ENCODE measurements around the gene GFRA1. TPM values are rescaled to one million over a fixed set of nuclear protein-coding genes. Genes with fewer than 3 reads are reported as not detected.

The GFRA1 gene
- total RNA-seq, 2 experiments from 2014 or later = not detected

GRCh38 chr10:116109481-116109880 is 163.5 kb downstream of the GFRA1 start:
- TF ChIP-seq CTCF (IDR thresholded peaks at IDR 0.05) = no peak
- ChIA-PET CTCF (no interaction called here), POLR2A (no interaction called here)
- DNase-seq (no peak), ATAC-seq (ENCODE audit: poor library complexity) (no peak)
- no peak overlapping the region for H3K27ac Mint-ChIP-seq
- no peaks in the 10 kb centered on the region for H3K9me3 Mint-ChIP-seq
- H3K36me3 ChIP-seq (ENCODE audit: insufficient read depth, low read length) = no peaks in the 10 kb centered on the region
- no peak overlapping the region for H3K4me3 Mint-ChIP-seq
- no peaks in the 10 kb centered on the region for H3K4me1 Mint-ChIP-seq (ENCODE audit: low read depth)
- no peaks in the 10 kb centered on the region for H3K27me3 Mint-ChIP-seq
- no peaks in the 10 kb centered on the region for H3K36me3 Mint-ChIP-seq (ENCODE audit: low read depth)
- peaks cover 0 to 21% of the 10 kb centered on the region in 2 experiments for H3K9me3 ChIP-seq (ENCODE audit: control insufficient read depth in 1 of 2, insufficient read depth in 1 of 2, low read length in 2 of 2)
- no peak overlapping the region for H3K4me3 ChIP-seq (ENCODE audit: low read length)
- no peaks in the 10 kb centered on the region for H3K27me3 ChIP-seq (ENCODE audit: control insufficient read depth in 1 of 2, insufficient read depth in 2 of 2, low read length in 2 of 2)
- no peak overlapping the region for H3K27ac ChIP-seq (ENCODE audit: low read depth in 1 of 2, low read length in 2 of 2)
- H3K4me1 ChIP-seq (ENCODE audit: insufficient read depth, low read length) = no peaks in the 10 kb centered on the region
- intact Hi-C loops (cut with DNase I, micrococcal nuclease) = no loop called here

DNA sequence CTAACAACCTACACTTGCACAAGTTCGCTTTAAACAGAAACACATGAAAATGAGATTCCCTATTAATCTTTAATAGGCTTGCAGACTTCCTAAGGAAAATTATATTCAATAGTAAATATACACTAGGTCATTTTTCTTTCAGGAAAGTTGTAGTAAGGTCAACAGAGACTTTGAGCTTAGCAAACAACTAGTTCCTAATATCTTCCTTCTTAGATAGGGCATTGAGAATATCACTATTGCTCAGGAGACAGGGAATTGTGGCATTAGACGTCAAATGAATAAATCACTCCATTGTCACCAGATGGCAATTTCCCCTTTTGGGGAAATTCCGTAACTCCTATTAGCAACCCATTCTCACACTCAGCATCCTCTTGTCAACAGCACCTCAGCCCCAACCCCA is 164.9 kb downstream of the GFRA1 start:
- peaks cover 0 to 17% of the 10 kb centered on the region in 2 experiments for H3K9me3 ChIP-seq (ENCODE audit: control insufficient read depth in 1 of 2, insufficient read depth in 1 of 2, low read length in 2 of 2)
- no peaks in the 10 kb centered on the region for H3K36me3 Mint-ChIP-seq (ENCODE audit: low read depth)
- ChIA-PET POLR2A (no interaction called here), CTCF (no interaction called here)
- no peak overlapping the region for H3K4me3 ChIP-seq (ENCODE audit: low read length)
- intact Hi-C loops (cut with DNase I, micrococcal nuclease) = no loop called here
- H3K4me1 ChIP-seq (ENCODE audit: insufficient read depth, low read length) = no peaks in the 10 kb centered on the region
- no peaks in the 10 kb centered on the region for H3K27me3 Mint-ChIP-seq
- no peak for TF ChIP-seq CTCF (IDR thresholded peaks at IDR 0.05)
- H3K27me3 ChIP-seq (ENCODE audit: control insufficient read depth in 1 of 2, insufficient read depth in 2 of 2, low read length in 2 of 2) = no peaks in the 10 kb centered on the region
- no peaks in the 10 kb centered on the region for H3K4me1 Mint-ChIP-seq (ENCODE audit: low read depth)
- H3K27ac ChIP-seq (ENCODE audit: low read depth in 1 of 2, low read length in 2 of 2) = no peak overlapping the region
- ATAC-seq (ENCODE audit: poor library complexity) (no peak), DNase-seq (no peak)
- H3K9me3 Mint-ChIP-seq = peaks cover 2% of the 10 kb centered on the region
- no peak overlapping the region for H3K4me3 Mint-ChIP-seq
- no peaks in the 10 kb centered on the region for H3K36me3 ChIP-seq (ENCODE audit: insufficient read depth, low read length)
- H3K27ac Mint-ChIP-seq = no peak overlapping the region

DNA sequence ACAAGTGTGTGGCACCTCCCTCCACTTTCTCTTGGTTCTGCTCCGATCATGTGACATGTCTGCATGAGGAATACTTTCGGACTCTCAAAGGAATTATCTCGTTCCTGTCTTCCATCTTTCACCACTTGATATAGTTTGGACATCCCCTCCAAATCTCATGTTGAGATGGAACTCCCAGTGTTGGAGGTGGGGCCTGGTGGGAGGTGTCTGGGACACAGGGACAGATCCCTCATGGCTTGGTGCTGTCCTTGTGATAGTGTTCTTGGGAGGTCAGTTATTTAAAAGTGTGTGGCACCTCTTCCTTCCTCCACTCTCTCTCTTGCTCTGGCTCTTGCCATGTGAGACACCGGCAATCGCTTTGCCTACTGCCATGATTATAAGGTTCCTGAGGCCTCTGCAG is 166.4 kb downstream of the GFRA1 start:
- H3K27ac ChIP-seq (ENCODE audit: low read depth in 1 of 2, low read length in 2 of 2) = no peak overlapping the region
- intact Hi-C loops (cut with DNase I, micrococcal nuclease) = no loop called here
- no peaks in the 10 kb centered on the region for H3K4me1 Mint-ChIP-seq (ENCODE audit: low read depth)
- H3K4me3 ChIP-seq (ENCODE audit: low read length) = no peak overlapping the region
- H3K4me1 ChIP-seq (ENCODE audit: insufficient read depth, low read length) = no peaks in the 10 kb centered on the region
- CTCF ChIA-PET = no interaction called here
- POLR2A ChIA-PET = no interaction called here
- H3K36me3 Mint-ChIP-seq (ENCODE audit: low read depth) = no peaks in the 10 kb centered on the region
- peaks cover 0 to 10% of the 10 kb centered on the region in 2 experiments for H3K9me3 ChIP-seq (ENCODE audit: control insufficient read depth in 1 of 2, insufficient read depth in 1 of 2, low read length in 2 of 2)
- no peak overlapping the region for H3K4me3 Mint-ChIP-seq
- H3K27me3 Mint-ChIP-seq = no peaks in the 10 kb centered on the region
- DNase-seq (no peak), ATAC-seq (ENCODE audit: poor library complexity) (no peak)
- no peak for TF ChIP-seq CTCF (IDR thresholded peaks at IDR 0.05)
- peaks cover 2% of the 10 kb centered on the region for H3K9me3 Mint-ChIP-seq
- no peaks in the 10 kb centered on the region for H3K27me3 ChIP-seq (ENCODE audit: control insufficient read depth in 1 of 2, insufficient read depth in 2 of 2, low read length in 2 of 2)
- no peak overlapping the region for H3K27ac Mint-ChIP-seq
- H3K36me3 ChIP-seq (ENCODE audit: insufficient read depth, low read length) = no peaks in the 10 kb centered on the region
